ENCODE measurements around the gene FAM131A. TPM values are rescaled to one million over a fixed set of nuclear protein-coding genes. Genes with fewer than 3 reads are reported as not detected.

FAM131A gene
- total and polyA plus RNA-seq, 10 of the 15 experiments (the other 5 are each of a cell fraction or from before 2014, with no cell fraction given): 0.31 to 4.5 (median 1.5) TPM

- TF ChIP-seq WRNIP1 (IDR thresholded peaks at IDR 0.05; ENCODE audit: borderline replicate concordance, low read depth, low read length): no peak
- TF ChIP-seq RB1 (IDR thresholded peaks at IDR 0.05; ENCODE audit: borderline replicate concordance): no peak
- TF ChIP-seq STAT3 (IDR thresholded peaks at IDR 0.05; ENCODE audit: low read depth, low read length): no peak
- no peak for TF ChIP-seq KAT2A (conservative IDR thresholded peaks at IDR 0.05; ENCODE audit: control insufficient read depth, low read depth, low read length)
- peak; percentile 87 for TF ChIP-seq BACH1 (IDR thresholded peaks at IDR 0.05; ENCODE audit: borderline replicate concordance)
- TF ChIP-seq SIX5 (IDR thresholded peaks at IDR 0.05; ENCODE audit: low read depth, low read length, severe bottlenecking): no peak
- peak; percentile 99 for TF ChIP-seq CREB1 (IDR thresholded peaks at IDR 0.05; ENCODE audit: low read depth)
- 0 out of 2 replicates have a peak, but pooled peaks have one; percentile 52 for TF ChIP-seq NBN (IDR thresholded peaks at IDR 0.05)
- no peak for TF ChIP-seq ZSCAN29 (IDR thresholded peaks at IDR 0.05)
- TF ChIP-seq RUNX3 (IDR thresholded peaks at IDR 0.05; ENCODE audit: low read length): peak; percentile 25; the same call in 1 of the 2 replicates
- no peak for TF ChIP-seq MEF2B (IDR thresholded peaks at IDR 0.05; ENCODE audit: partially characterized antibody, poor library complexity, severe bottlenecking)
- TF ChIP-seq SIN3A (IDR thresholded peaks at IDR 0.05; ENCODE audit: low read depth, low read length): no peak
- no peak for TF ChIP-seq YBX1 (IDR thresholded peaks at IDR 0.05)
- no peak; the same call in 1 of the 2 replicates for TF ChIP-seq DPF2 (IDR thresholded peaks at IDR 0.05)
- peak in 1 of 2 experiments; percentile 90; a peak in 2 of 3 replicates for TF ChIP-seq EGR1 (IDR thresholded peaks at IDR 0.05; ENCODE audit: borderline replicate concordance in 1 of 2, low read depth in 2 of 2, low read length in 2 of 2)
- no peak for TF ChIP-seq SREBF1 (IDR thresholded peaks at IDR 0.05; ENCODE audit: low read length)
- TF ChIP-seq PAX8 (IDR thresholded peaks at IDR 0.05): no peak
- peak; percentile 98 for TF ChIP-seq CREM (IDR thresholded peaks at IDR 0.05; ENCODE audit: low read depth)
- TF ChIP-seq RELB (IDR thresholded peaks at IDR 0.05; ENCODE audit: low read depth): no peak
- TF ChIP-seq CHD1 (IDR thresholded peaks at IDR 0.05; ENCODE audit: low read depth, low read length): no peak
- TF ChIP-seq NR2C2 (IDR thresholded peaks at IDR 0.05; ENCODE audit: borderline replicate concordance, control insufficient read depth, insufficient read length, low read depth): no peak
- TF ChIP-seq ZNF384 (IDR thresholded peaks at IDR 0.05; ENCODE audit: borderline replicate concordance, low read depth, low read length): no peak
- no peak for TF ChIP-seq JUND (IDR thresholded peaks at IDR 0.05; ENCODE audit: low read depth, low read length)
- peak; percentile 90 for TF ChIP-seq POLR2AphosphoS5 (IDR thresholded peaks at IDR 0.05; ENCODE audit: low read length)
- TF ChIP-seq MXI1 (IDR thresholded peaks at IDR 0.05; ENCODE audit: low read depth, low read length): no peak
- TF ChIP-seq POU2F2 (IDR thresholded peaks at IDR 0.05; ENCODE audit: borderline replicate concordance, low read depth, low read length): 0 out of 3 replicates have a peak, but pooled peaks have one; percentile 23
- no peak for TF ChIP-seq FOXK2 (IDR thresholded peaks at IDR 0.05)
- TF ChIP-seq SMARCA5 (IDR thresholded peaks at IDR 0.05): no peak
- TF ChIP-seq SREBF2 (IDR thresholded peaks at IDR 0.05; ENCODE audit: low read length): no peak
- TF ChIP-seq USF2 (IDR thresholded peaks at IDR 0.05; ENCODE audit: borderline replicate concordance, low read depth, low read length): no peak
Measured at GRCh38 chr3:184335661-184336546, 1.5 kb upstream of the FAM131A start (continued).
